SK-N-SH (cell line): ENCODE measurements around the gene ADAMTS4. TPM values are rescaled to one million over a fixed set of nuclear protein-coding genes. Genes with fewer than 3 reads are reported as not detected.

Experiments
- CTCF ChIA-PET: fragments of 300-600, 350-600 bp; formaldehyde crosslinking; extraction: SDS; loops from one replicate; lab custom pipeline; 2021; lab: Yijun Ruan, JAX
- POLR2A ChIA-PET: fragments of 350-600 bp; sonication (Branson Sonifier 250); formaldehyde crosslinking; extraction: SDS; loops from one replicate; lab custom pipeline; 2020; ENCODE audit warnings: antibody characterized with exemption, inconsistent platforms; lab: Yijun Ruan, JAX
- DNase-seq: peaks from one replicate; pipeline ENCODE4 v3.0.0; 2012
- H2AFZ ChIP-seq: fragments of 200-600 bp; sonication (generic); 2 replicates; pipeline ENCODE4 v1.8.1; 2016; ENCODE audit warnings: antibody characterized with exemption, mild to moderate bottlenecking, low read depth
- H3F3A ChIP-seq: fragments of 200-600 bp; sonication (generic); replicated peaks from 2 replicates; pipeline ENCODE3; 2016; ENCODE audit warnings: antibody characterized with exemption, mild to moderate bottlenecking; ENCODE audit not compliant: insufficient read depth
- H3K27ac ChIP-seq, 2 experiments: fragments of 200-500 bp in 1 of 2; fragments of 200-600 bp in 1 of 2; sonication (Bioruptor generic) in 1 of 2; sonication (generic), shearing (Covaris generic) in 1 of 2; 2 replicates each; pipeline versions ENCODE4 v1.5.1 to v1.6.1; 2014 to 2016; ENCODE audit warnings: low read depth in 2 of 2, inconsistent platforms in 1 of 2, low read length in 1 of 2, mild to moderate bottlenecking in 1 of 2, mixed read lengths in 1 of 2
- H3K27me3 ChIP-seq: fragments of 200-600 bp; sonication (generic), shearing (Covaris generic); 2 replicates; pipeline ENCODE4 v1.6.1; 2016; ENCODE audit warnings: mixed run types; ENCODE audit not compliant: insufficient read depth
- H3K36me3 ChIP-seq, 2 experiments: fragments of 200-500 bp in 1 of 2; fragments of 200-600 bp in 1 of 2; sonication (Bioruptor generic) in 1 of 2; sonication (generic) in 1 of 2; replicated peaks in 1 of 2; 2 replicates each; pipeline versions ENCODE3 to v1.5.1; 2014 to 2016; ENCODE audit warnings: low read length in 1 of 2, mild to moderate bottlenecking in 1 of 2; ENCODE audit not compliant: insufficient read depth in 2 of 2, control insufficient read depth in 1 of 2
- H3K4me1 ChIP-seq, 2 experiments: fragments of 200-500 bp in 1 of 2; fragments of 200-600 bp in 1 of 2; sonication (Bioruptor generic) in 1 of 2; sonication (generic), shearing (Covaris generic) in 1 of 2; 2 replicates each; pipeline versions ENCODE4 v1.5.1 to v1.6.1; 2014 to 2016; ENCODE audit warnings: low read depth in 1 of 2, low read length in 1 of 2, mixed run types in 1 of 2; ENCODE audit not compliant: insufficient read depth in 2 of 2, control insufficient read depth in 1 of 2
- H3K4me2 ChIP-seq: fragments of 200-600 bp; sonication (generic), shearing (Covaris generic); 2 replicates; pipeline ENCODE4 v1.6.1; 2017; ENCODE audit warnings: mixed run types
- H3K4me3 ChIP-seq, 2 experiments: fragments of 200-500 bp in 1 of 2; fragments of 200-600 bp in 1 of 2; sonication (Bioruptor generic) in 1 of 2; sonication (generic), shearing (Covaris generic) in 1 of 2; 2 replicates each; pipeline versions ENCODE4 v1.5.1 to v1.8.1; 2014 to 2016; ENCODE audit warnings: low read depth in 2 of 2, inconsistent platforms in 1 of 2, low read length in 1 of 2, mild to moderate bottlenecking in 1 of 2, mixed read lengths in 1 of 2, moderate library complexity in 1 of 2
- H3K79me2 ChIP-seq: fragments of 200-600 bp; sonication (generic); 2 replicates; pipeline ENCODE4 v1.8.1; 2017; ENCODE audit warnings: mild to moderate bottlenecking; ENCODE audit not compliant: insufficient read depth
- H3K9ac ChIP-seq: fragments of 200-600 bp; sonication (generic); 2 replicates; pipeline ENCODE4 v1.6.1; 2017; ENCODE audit warnings: mixed run types
- H3K9me2 ChIP-seq: fragments of 200-600 bp; sonication (generic); 2 replicates; pipeline ENCODE4 v1.6.1; 2017; ENCODE audit warnings: mixed run types
- H3K9me3 ChIP-seq: fragments of 200-600 bp; sonication (generic); 2 replicates; pipeline ENCODE4 v1.6.1; 2017; ENCODE audit warnings: mixed run types, mild to moderate bottlenecking, moderate library complexity
- H4K20me1 ChIP-seq: fragments of 200-600 bp; sonication (generic); 2 replicates; pipeline ENCODE4 v1.6.1; 2017; ENCODE audit warnings: mild to moderate bottlenecking, mixed run types; ENCODE audit not compliant: insufficient read depth
- CHD2 ChIP-seq: fragments of 150-350 bp; IDR thresholded peaks from 2 replicates; pipeline ENCODE4 v1.6.1; 2018; ENCODE audit warnings: low read length; ENCODE audit not compliant: partially characterized antibody
- ELF1 ChIP-seq: IDR thresholded peaks from 2 replicates; pipeline ENCODE4 v1.4.0; 2012
- EP300 ChIP-seq, 2 experiments: IDR thresholded peaks; 2 replicates each; pipeline versions ENCODE4 v1.4.0 to v1.6.1; 2012; ENCODE audit warnings: borderline replicate concordance in 1 of 2, low read depth in 1 of 2, low read length in 1 of 2
- EZH2phosphoT487 ChIP-seq: fragments of 200-600 bp; sonication (generic); IDR thresholded peaks from 2 replicates; pipeline ENCODE4 v1.6.1; 2017; ENCODE audit warnings: low read depth, mixed run types, mild to moderate bottlenecking, antibody characterized with exemption, moderate library complexity, borderline replicate concordance
- FOSL2 ChIP-seq: IDR thresholded peaks from 2 replicates; pipeline ENCODE4 v1.4.0; 2012; ENCODE audit warnings: low read depth, mild to moderate bottlenecking, moderate library complexity, borderline replicate concordance
- FOXM1 ChIP-seq: IDR thresholded peaks from 2 replicates; pipeline ENCODE4 v1.4.0; 2012; ENCODE audit warnings: low read depth, mild to moderate bottlenecking
- GABPA ChIP-seq: IDR thresholded peaks from 2 replicates; pipeline ENCODE4 v1.4.0; 2012; ENCODE audit warnings: low read depth, mild to moderate bottlenecking
- GATA2 ChIP-seq: sonication (generic); formaldehyde crosslinking; IDR thresholded peaks from 2 replicates; pipeline ENCODE4 v1.5.0; 2020; ENCODE audit warnings: mild to moderate bottlenecking, missing genetic modification reagents
- MEF2A ChIP-seq: IDR thresholded peaks from 2 replicates; pipeline ENCODE4 v1.4.0; 2012; ENCODE audit warnings: low read depth, borderline replicate concordance
- MXI1 ChIP-seq: IDR thresholded peaks from 2 replicates; pipeline ENCODE4 v1.6.1; 2012; ENCODE audit warnings: mild to moderate bottlenecking, low read depth, low read length, improper control_type of control experiment
- NFIC ChIP-seq: IDR thresholded peaks from 2 replicates; pipeline ENCODE4 v1.4.0; 2012; ENCODE audit warnings: borderline replicate concordance
- RFX5 ChIP-seq: IDR thresholded peaks from 2 replicates; pipeline ENCODE4 v1.6.1; 2012; ENCODE audit warnings: mild to moderate bottlenecking, improper control_type of control experiment, low read length
- RXRA ChIP-seq: IDR thresholded peaks from 2 replicates; pipeline ENCODE4 v1.4.0; 2012; ENCODE audit warnings: low read depth, mild to moderate bottlenecking, borderline replicate concordance
- SIN3A ChIP-seq: IDR thresholded peaks from 2 replicates; pipeline ENCODE4 v1.6.1; 2012; ENCODE audit warnings: low read depth, mild to moderate bottlenecking, low read length, moderate library complexity, borderline replicate concordance
- TAF1 ChIP-seq: IDR thresholded peaks from 2 replicates; pipeline ENCODE4 v1.6.1; 2012; ENCODE audit warnings: low read depth, mild to moderate bottlenecking, low read length, moderate library complexity, borderline replicate concordance
- TEAD4 ChIP-seq: IDR thresholded peaks from 2 replicates; pipeline ENCODE4 v1.4.0; 2012; ENCODE audit warnings: mild to moderate bottlenecking, borderline replicate concordance; ENCODE audit not compliant: insufficient read depth
- YY1 ChIP-seq: IDR thresholded peaks from 2 replicates; pipeline ENCODE4 v1.4.0; 2012; ENCODE audit warnings: low read depth, mild to moderate bottlenecking
- WGBS: methylation state at CpG from one replicate; pipeline ENCODE4 v1.1.6; 2017; ENCODE audit warnings: low lambda C conversion rate; 5-methylcytosine and 5-hydroxymethylcytosine counted together
- polyA plus RNA-seq, 3 experiments: library from polyadenylated mRNA; depleted of rRNA; stranded (reverse); fragments of >200 nt; gene quantifications; 2 replicates each; pipeline ENCODE4 v1.2.3, GENCODE V29; 2012
- TF ChIP-seq, protein P1 (sequence below): IDR thresholded peaks from 2 replicates; pipeline ENCODE4; 2012
- TF ChIP-seq, protein P2 (sequence below): IDR thresholded peaks from 2 replicates; pipeline ENCODE4 v1.6.1; 2012; ENCODE audit warnings: mild to moderate bottlenecking, low read depth, low read length, moderate library complexity
- TF ChIP-seq, protein P3 (sequence below): IDR thresholded peaks from 2 replicates; pipeline ENCODE4 v1.4.0; 2012; ENCODE audit warnings: low read depth, borderline replicate concordance
- TF ChIP-seq, protein P4 (sequence below): IDR thresholded peaks from 2 replicates; pipeline ENCODE4 v1.4.0; 2012; ENCODE audit warnings: low read depth
- TF ChIP-seq, protein P5 (sequence below): fragments of 150-350 bp; IDR thresholded peaks from 2 replicates; pipeline ENCODE4 v1.6.1; 2017; ENCODE audit warnings: antibody characterized with exemption, low read length, low read depth, borderline replicate concordance
- TF ChIP-seq, protein P6 (sequence below): IDR thresholded peaks from 2 replicates; pipeline ENCODE4 v1.4.0; 2012; ENCODE audit warnings: low read depth, borderline replicate concordance

ADAMTS4 gene
- polyA plus RNA-seq, 1 of the 3 experiments (the other 2 are of a cell fraction) = 1.2 TPM

DNA sequence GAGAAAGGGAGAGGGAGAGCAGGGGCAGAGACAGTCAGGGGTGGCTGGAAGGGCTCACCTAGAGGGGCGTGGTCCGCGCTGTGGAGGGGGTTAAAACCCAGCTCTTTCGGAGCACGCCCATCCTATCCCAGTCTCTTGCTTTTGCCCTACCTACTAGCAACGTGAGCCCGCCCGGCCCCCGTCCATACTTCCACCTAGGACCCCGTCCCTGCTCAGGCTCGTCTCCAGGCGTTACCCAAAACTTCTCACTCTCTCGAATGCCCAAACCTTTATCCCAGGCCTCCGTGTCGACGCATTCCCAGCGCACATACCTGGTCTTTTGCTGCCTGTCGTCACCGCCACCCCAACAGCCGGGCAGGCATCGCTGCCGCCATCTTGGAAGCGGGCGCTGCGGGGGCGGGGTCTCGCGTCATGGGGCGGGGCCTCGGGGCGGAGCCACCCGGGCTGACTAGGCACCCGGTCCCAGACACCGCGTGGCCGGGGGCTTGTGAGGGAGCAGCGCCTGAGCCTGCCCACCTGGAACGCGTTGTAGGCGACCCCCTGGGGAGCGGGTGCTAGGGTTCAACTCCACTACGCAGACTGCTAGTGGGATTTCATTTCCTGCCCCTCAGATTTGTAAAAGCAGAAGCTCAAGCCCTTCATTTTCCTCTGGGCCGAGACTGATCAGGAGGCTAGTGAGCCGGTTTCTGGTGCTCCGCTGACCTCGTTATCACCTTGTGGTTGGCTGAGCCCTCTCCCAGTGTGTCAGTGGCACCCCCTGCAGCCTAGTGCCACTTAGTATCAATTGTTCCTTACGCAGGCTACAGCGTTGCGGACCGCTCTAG lies 21.5 kb downstream of the ADAMTS4 start, which contains the start of gene B4GALT3:
TSS of gene B4GALT3 (minus strand) at position 396 of the 824 bp plus-strand sequence. CDS start 1,447 bp downstream, outside the sequence.
- Histone ChIP-seq H3F3A (peaks cover 5% of the 10 kb centered on the region), H3K9me3 (no peaks in the 10 kb centered on the region), H3K27ac (peak within 1 kb of the TSS; percentile 44 to 77; a peak in 3 of 4 replicates), H3K36me3 (peaks cover 24 to 30% of the 10 kb centered on the region in 2 experiments), H4K20me1 (no peaks in the 10 kb centered on the region), H3K4me2 (peak within 1 kb of the TSS; percentile 98), H3K9ac (peak within 1 kb of the TSS; percentile 77), H3K27me3 (no peaks in the 10 kb centered on the region), H3K79me2 (peaks cover 17% of the 10 kb centered on the region), H2AFZ (peak within 1 kb of the TSS; percentile 87), H3K9me2 (no peaks in the 10 kb centered on the region), H3K4me1 (peaks cover 0 to 18% of the 10 kb centered on the region in 2 experiments; a peak in 1 of 4 replicates), H3K4me3 (peak within 1 kb of the TSS; percentile 73)
- CTCF ChIA-PET = interaction anchor here (1.0 to 4.1 kb wide), 5 partner anchors 12 to 48 kb away, joined by 3 to 29 read pairs (median 5); partner anchors contain the start of genes NDUFS2, PPOX and TOMM40L
- 15% methylated on average over 25 of the region's 50 CpGs for WGBS
- peak; percentile 99 for DNase-seq
- POLR2A ChIA-PET = interaction anchor here (1.4 kb wide), 1 partner anchor 11 kb away, joined by 11 read pairs; the partner anchor contains the start of gene PPOX
- no peak for TF ChIP-seq TEAD4
- TF ChIP-seq RXRA = no peak
- no peak; the same call in 1 of the 2 replicates for TF ChIP-seq GATA2
- TF ChIP-seq, protein P1, sequence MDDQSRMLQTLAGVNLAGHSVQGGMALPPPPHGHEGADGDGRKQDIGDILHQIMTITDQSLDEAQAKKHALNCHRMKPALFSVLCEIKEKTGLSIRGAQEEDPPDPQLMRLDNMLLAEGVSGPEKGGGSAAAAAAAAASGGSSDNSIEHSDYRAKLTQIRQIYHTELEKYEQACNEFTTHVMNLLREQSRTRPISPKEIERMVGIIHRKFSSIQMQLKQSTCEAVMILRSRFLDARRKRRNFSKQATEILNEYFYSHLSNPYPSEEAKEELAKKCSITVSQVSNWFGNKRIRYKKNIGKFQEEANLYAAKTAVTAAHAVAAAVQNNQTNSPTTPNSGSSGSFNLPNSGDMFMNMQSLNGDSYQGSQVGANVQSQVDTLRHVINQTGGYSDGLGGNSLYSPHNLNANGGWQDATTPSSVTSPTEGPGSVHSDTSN = no peak
- TF ChIP-seq, protein P2, sequence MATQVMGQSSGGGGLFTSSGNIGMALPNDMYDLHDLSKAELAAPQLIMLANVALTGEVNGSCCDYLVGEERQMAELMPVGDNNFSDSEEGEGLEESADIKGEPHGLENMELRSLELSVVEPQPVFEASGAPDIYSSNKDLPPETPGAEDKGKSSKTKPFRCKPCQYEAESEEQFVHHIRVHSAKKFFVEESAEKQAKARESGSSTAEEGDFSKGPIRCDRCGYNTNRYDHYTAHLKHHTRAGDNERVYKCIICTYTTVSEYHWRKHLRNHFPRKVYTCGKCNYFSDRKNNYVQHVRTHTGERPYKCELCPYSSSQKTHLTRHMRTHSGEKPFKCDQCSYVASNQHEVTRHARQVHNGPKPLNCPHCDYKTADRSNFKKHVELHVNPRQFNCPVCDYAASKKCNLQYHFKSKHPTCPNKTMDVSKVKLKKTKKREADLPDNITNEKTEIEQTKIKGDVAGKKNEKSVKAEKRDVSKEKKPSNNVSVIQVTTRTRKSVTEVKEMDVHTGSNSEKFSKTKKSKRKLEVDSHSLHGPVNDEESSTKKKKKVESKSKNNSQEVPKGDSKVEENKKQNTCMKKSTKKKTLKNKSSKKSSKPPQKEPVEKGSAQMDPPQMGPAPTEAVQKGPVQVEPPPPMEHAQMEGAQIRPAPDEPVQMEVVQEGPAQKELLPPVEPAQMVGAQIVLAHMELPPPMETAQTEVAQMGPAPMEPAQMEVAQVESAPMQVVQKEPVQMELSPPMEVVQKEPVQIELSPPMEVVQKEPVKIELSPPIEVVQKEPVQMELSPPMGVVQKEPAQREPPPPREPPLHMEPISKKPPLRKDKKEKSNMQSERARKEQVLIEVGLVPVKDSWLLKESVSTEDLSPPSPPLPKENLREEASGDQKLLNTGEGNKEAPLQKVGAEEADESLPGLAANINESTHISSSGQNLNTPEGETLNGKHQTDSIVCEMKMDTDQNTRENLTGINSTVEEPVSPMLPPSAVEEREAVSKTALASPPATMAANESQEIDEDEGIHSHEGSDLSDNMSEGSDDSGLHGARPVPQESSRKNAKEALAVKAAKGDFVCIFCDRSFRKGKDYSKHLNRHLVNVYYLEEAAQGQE = peak; percentile 40; the same call in 1 of the 2 replicates
- TF ChIP-seq, protein P3, sequence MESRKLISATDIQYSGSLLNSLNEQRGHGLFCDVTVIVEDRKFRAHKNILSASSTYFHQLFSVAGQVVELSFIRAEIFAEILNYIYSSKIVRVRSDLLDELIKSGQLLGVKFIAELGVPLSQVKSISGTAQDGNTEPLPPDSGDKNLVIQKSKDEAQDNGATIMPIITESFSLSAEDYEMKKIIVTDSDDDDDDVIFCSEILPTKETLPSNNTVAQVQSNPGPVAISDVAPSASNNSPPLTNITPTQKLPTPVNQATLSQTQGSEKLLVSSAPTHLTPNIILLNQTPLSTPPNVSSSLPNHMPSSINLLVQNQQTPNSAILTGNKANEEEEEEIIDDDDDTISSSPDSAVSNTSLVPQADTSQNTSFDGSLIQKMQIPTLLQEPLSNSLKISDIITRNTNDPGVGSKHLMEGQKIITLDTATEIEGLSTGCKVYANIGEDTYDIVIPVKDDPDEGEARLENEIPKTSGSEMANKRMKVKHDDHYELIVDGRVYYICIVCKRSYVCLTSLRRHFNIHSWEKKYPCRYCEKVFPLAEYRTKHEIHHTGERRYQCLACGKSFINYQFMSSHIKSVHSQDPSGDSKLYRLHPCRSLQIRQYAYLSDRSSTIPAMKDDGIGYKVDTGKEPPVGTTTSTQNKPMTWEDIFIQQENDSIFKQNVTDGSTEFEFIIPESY = no peak
- TF ChIP-seq, protein P4, sequence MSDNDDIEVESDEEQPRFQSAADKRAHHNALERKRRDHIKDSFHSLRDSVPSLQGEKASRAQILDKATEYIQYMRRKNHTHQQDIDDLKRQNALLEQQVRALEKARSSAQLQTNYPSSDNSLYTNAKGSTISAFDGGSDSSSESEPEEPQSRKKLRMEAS = peak; percentile 92
- TF ChIP-seq, protein P5, sequence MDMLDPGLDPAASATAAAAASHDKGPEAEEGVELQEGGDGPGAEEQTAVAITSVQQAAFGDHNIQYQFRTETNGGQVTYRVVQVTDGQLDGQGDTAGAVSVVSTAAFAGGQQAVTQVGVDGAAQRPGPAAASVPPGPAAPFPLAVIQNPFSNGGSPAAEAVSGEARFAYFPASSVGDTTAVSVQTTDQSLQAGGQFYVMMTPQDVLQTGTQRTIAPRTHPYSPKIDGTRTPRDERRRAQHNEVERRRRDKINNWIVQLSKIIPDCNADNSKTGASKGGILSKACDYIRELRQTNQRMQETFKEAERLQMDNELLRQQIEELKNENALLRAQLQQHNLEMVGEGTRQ = no peak
- no peak for TF ChIP-seq EP300 (IDR thresholded peaks at IDR 0.05; ENCODE audit: borderline replicate concordance in 1 of 2, low read depth in 1 of 2, low read length in 1 of 2)
- TF ChIP-seq MXI1 = peak; percentile 91
- no peak for TF ChIP-seq ELF1
- TF ChIP-seq NFIC = no peak
- no peak for TF ChIP-seq MEF2A
- TF ChIP-seq, protein P6, sequence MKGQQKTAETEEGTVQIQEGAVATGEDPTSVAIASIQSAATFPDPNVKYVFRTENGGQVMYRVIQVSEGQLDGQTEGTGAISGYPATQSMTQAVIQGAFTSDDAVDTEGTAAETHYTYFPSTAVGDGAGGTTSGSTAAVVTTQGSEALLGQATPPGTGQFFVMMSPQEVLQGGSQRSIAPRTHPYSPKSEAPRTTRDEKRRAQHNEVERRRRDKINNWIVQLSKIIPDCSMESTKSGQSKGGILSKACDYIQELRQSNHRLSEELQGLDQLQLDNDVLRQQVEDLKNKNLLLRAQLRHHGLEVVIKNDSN = no peak
- no peak for TF ChIP-seq FOXM1
- TF ChIP-seq TAF1 = peak; percentile 91
- TF ChIP-seq SIN3A = 0 out of 2 replicates have a peak, but pooled peaks have one; percentile 69
- TF ChIP-seq YY1 = peak; percentile 98
- no peak for TF ChIP-seq RFX5
- TF ChIP-seq EZH2phosphoT487 = no peak
- no peak for TF ChIP-seq GABPA
- TF ChIP-seq CHD2 = peak; percentile 43
- TF ChIP-seq FOSL2 = no peak
